ENCODE results near the gene ERC2. TPM values are rescaled to one million over a fixed set of nuclear protein-coding genes. Genes with fewer than 3 reads are reported as not detected.

ERC2 gene
- total and polyA plus RNA-seq, 2 of the 13 experiments (the other 11 are each of a cell fraction or from before 2014, with no cell fraction given): 0.16 to 0.22 TPM

- no peak for TF ChIP-seq ZUFSP (CRISPR knock-in tag; IDR thresholded peaks at IDR 0.05; ENCODE audit: borderline replicate concordance)
- TF ChIP-seq HNRNPL (IDR thresholded peaks at IDR 0.05; ENCODE audit: low read depth, low read length): no peak
- no peak for TF ChIP-seq HINFP (CRISPR knock-in tag; IDR thresholded peaks at IDR 0.05; ENCODE audit: low read depth)
- TF ChIP-seq FOXM1 (CRISPR knock-in tag; IDR thresholded peaks at IDR 0.05): no peak
- no peak for TF ChIP-seq NR2C2 (CRISPR knock-in tag; IDR thresholded peaks at IDR 0.05; ENCODE audit: borderline replicate concordance)
Observed at GRCh38 chr3:56356808-56357207, 111.5 kb downstream of the ERC2 start (continued).

DNA sequence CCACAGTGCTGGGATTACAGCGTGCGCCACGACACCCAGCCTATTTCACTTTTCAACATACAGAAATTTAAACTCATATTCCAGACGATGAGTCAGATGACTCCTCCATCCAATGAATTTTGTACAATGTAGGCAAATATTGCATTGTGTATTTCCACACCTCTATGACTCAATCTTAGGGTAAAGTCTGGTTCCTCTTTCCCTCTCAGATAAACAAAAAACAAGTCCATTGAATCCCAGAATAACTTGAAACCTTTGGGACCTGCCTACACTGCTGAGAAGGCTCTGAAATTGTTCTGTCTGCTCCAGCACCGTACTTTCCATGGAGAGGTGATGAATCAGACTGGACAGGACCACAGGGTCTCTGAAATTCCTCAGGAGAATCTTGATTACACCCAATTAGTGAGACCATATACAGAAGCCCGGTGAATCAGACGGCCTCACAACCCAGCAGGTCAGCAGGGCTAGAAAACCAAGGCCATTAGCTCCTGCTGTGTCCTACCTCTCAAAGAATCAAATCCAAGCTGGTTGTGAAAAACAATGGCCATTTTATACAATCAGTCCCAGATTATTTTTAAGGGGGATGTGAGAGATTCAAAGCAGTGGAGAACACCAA is 112.6 kb downstream of the ERC2 start:
- BruUV-seq (replicated peaks): no TSS peak
- no peak overlapping the region for H3K27ac ChIP-seq (ENCODE audit: extremely low read length, insufficient read depth, low read length)
- no peaks in the 10 kb centered on the region for H3K36me3 ChIP-seq (replicated peaks in 1 of 2; ENCODE audit: control insufficient read depth in 1 of 2, insufficient read depth in 2 of 2, low read length in 2 of 2)
- H3K9me3 ChIP-seq (ENCODE audit: low read length): no peaks in the 10 kb centered on the region
- no peaks in the 10 kb centered on the region for H4K20me1 ChIP-seq (ENCODE audit: insufficient read depth, low read length)
- H3K4me1 ChIP-seq (ENCODE audit: insufficient read depth, low read length): no peaks in the 10 kb centered on the region
- no peak for FAIRE-seq
- peak; percentile 7 for DNase-seq (ENCODE audit: low spot score)
- in situ Hi-C loops (cut with HindIII; ENCODE audit: extremely low pct_ligation_motif_present, low pct_unique_long_range_greater_than_20kb): no loop called here
- H3K27me3 ChIP-seq (ENCODE audit: control insufficient read depth in 1 of 2, insufficient read depth in 2 of 2, low read length in 2 of 2): no peaks in the 10 kb centered on the region; a peak in 1 of 5 replicates
- POLR2A ChIA-PET: no interaction called here
- no peak overlapping the region for H3K4me3 ChIP-seq (replicated peaks in 1 of 3; ENCODE audit: insufficient read depth in 1 of 3, low read depth in 2 of 3, low read length in 3 of 3)
- CTCF ChIA-PET (ENCODE audit: low intra/inter-chr PET ratio, low total read pairs): no interaction called here
- WGBS (ENCODE audit: low lambda C conversion rate): 26% methylated on average over 7 of the region's 7 CpGs
- H2AFZ ChIP-seq (ENCODE audit: low read length): no peak overlapping the region
- H3K4me2 ChIP-seq (ENCODE audit: low read depth, low read length): no peak overlapping the region
- peak; percentile 40; the same call in 1 of the 3 replicates for ATAC-seq
- TF ChIP-seq FOSL2 (CRISPR knock-in tag; IDR thresholded peaks at IDR 0.05) (0 out of 2 replicates have a peak, but pooled peaks have one; percentile 21), CEBPB (IDR thresholded peaks at IDR 0.05; ENCODE audit: borderline replicate concordance, low read depth, low read length) (0 out of 2 replicates have a peak, but pooled peaks have one; percentile 20), ATF4 (CRISPR knock-in tag; IDR thresholded peaks at IDR 0.05) (0 out of 4 replicates have a peak, but pooled peaks of 1 of the 2 experiments have one; percentile 30), PRMT3 (CRISPR knock-in tag; IDR thresholded peaks at IDR 0.05; ENCODE audit: borderline replicate concordance, low read depth) (no peak)
- intact Hi-C loops (cut with micrococcal nuclease; ENCODE audit: unreplicated experiment): no loop called here
- no peaks in the 10 kb centered on the region for H3K79me2 ChIP-seq (ENCODE audit: insufficient read depth, low read length)
- no peak overlapping the region for H3K9ac ChIP-seq (ENCODE audit: insufficient read depth, low read depth, low read length)
